Vagina (tissue), 2 donors: Measurements from ENCODE around the gene PODXL2.

ENCODE experiments used
- CTCF ChIP-seq, 3 experiments: fragments of 450-650 bp in 2 of 3; fragments of 200-600 bp in 1 of 3; sonication (generic) in 1 of 3; IDR thresholded peaks; one replicate each; pipeline ENCODE4 v1.5.1; 2017 to 2019; ENCODE audit warnings: antibody characterized with exemption in 3 of 3, mild to moderate bottlenecking in 2 of 3, moderate library complexity in 2 of 3
- POLR2AphosphoS5 ChIP-seq, 2 donors: sonication (generic); formaldehyde crosslinking; IDR thresholded peaks; one replicate each; pipeline ENCODE4 v1.9.0; 2017; ENCODE audit warnings: antibody characterized with exemption in 2 of 2, mild to moderate bottlenecking in 2 of 2, low read depth in 1 of 2; ENCODE audit not compliant: insufficient read depth in 1 of 2

- TF ChIP-seq CTCF (IDR thresholded peaks at IDR 0.05) (no peak), POLR2AphosphoS5 (IDR thresholded peaks at IDR 0.05; ENCODE audit: insufficient read depth in 1 of 2, low read depth in 1 of 2) (no peak)
Observed at GRCh38 chr3:127606981-127607595, 21.9 kb upstream of the PODXL2 start.
